Neuronal stem cell (in vitro differentiated cells): ENCODE data around the gene MGAT1.

Experiments
- DNase-seq: peaks from one replicate; pipeline ENCODE4 v3.0.0-alpha.2; 2013; ENCODE audit warnings: low spot score
- H2AFZ ChIP-seq: one replicate; pipeline ENCODE4 v1.6.1; 2013; ENCODE audit warnings: mild to moderate bottlenecking, low read length, inconsistent platforms
- H2AK5ac ChIP-seq: 2 replicates; pipeline ENCODE4 v1.6.1; 2013; ENCODE audit warnings: low read depth, mild to moderate bottlenecking, inconsistent platforms, low read length, moderate library complexity, mixed read lengths
- H2BK120ac ChIP-seq: 2 replicates; pipeline ENCODE4 v1.6.1; 2013; ENCODE audit warnings: low read depth, mild to moderate bottlenecking, inconsistent platforms, low read length, moderate library complexity, mixed read lengths
- H2BK12ac ChIP-seq: one replicate; pipeline ENCODE4 v1.6.1; 2013; ENCODE audit warnings: low read length, inconsistent platforms
- H2BK15ac ChIP-seq: 2 replicates; pipeline ENCODE4 v1.6.1; 2013; ENCODE audit warnings: mild to moderate bottlenecking, low read length, inconsistent platforms, mixed read lengths
- H2BK5ac ChIP-seq: one replicate; pipeline ENCODE4 v1.6.1; 2013; ENCODE audit warnings: inconsistent platforms, mild to moderate bottlenecking, low read length, moderate library complexity
- H3K14ac ChIP-seq: one replicate; pipeline ENCODE4 v1.6.1; 2013; ENCODE audit warnings: low read length, inconsistent platforms
- H3K18ac ChIP-seq: 2 replicates; pipeline ENCODE4 v1.6.1; 2013; ENCODE audit warnings: low read length, inconsistent platforms
- H3K23ac ChIP-seq: 2 replicates; pipeline ENCODE4 v1.6.1; 2013; ENCODE audit warnings: low read depth, mild to moderate bottlenecking, mixed read lengths, low read length, inconsistent platforms; ENCODE audit not compliant: poor library complexity
- H3K27ac ChIP-seq: replicated peaks from 3 replicates; pipeline ENCODE4 v1.5.1; 2013; ENCODE audit warnings: low read length, inconsistent platforms
- H3K27me3 ChIP-seq, 3 experiments: 2 replicates each; pipeline ENCODE4 v1.6.1; 2013; ENCODE audit warnings: low read length in 3 of 3, mild to moderate bottlenecking in 2 of 3, inconsistent platforms in 1 of 3, low read depth in 1 of 3, mixed read lengths in 1 of 3, moderate library complexity in 1 of 3; ENCODE audit not compliant: control insufficient read depth in 3 of 3, insufficient read depth in 3 of 3
- H3K36me3 ChIP-seq, 2 donors: replicated peaks in 1 of 2; 2 replicates each; pipeline ENCODE4 v1.6.1; 2013; ENCODE audit warnings: low read length in 2 of 2; ENCODE audit not compliant: control insufficient read depth in 2 of 2, insufficient read depth in 2 of 2
- H3K4ac ChIP-seq: 2 replicates; pipeline ENCODE4 v1.6.1; 2013; ENCODE audit warnings: inconsistent platforms, mild to moderate bottlenecking, low read length, moderate library complexity
- H3K4me1 ChIP-seq, 2 donors: 1 replicate in 1 of 2; 2 replicates in 1 of 2; pipeline ENCODE4 v1.6.1; 2013; ENCODE audit warnings: low read length in 2 of 2, low read depth in 1 of 2; ENCODE audit not compliant: control insufficient read depth in 2 of 2, insufficient read depth in 1 of 2
- H3K4me2 ChIP-seq: one replicate; pipeline ENCODE4 v1.6.1; 2013; ENCODE audit warnings: mild to moderate bottlenecking, low read length, inconsistent platforms; ENCODE audit not compliant: insufficient read depth, poor library complexity, severe bottlenecking
- H3K4me3 ChIP-seq, 2 donors: 2 replicates each; pipeline ENCODE4 v1.5.1; 2013; ENCODE audit warnings: low read length in 2 of 2, mild to moderate bottlenecking in 2 of 2, inconsistent platforms in 1 of 2, moderate library complexity in 1 of 2
- H3K79me1 ChIP-seq: one replicate; pipeline ENCODE4 v1.6.1; 2013; ENCODE audit warnings: low read depth, mild to moderate bottlenecking, inconsistent platforms, low read length, moderate library complexity
- H3K9ac ChIP-seq: one replicate; pipeline ENCODE4 v1.6.1; 2013; ENCODE audit warnings: mild to moderate bottlenecking, low read depth, low read length, inconsistent platforms; ENCODE audit not compliant: poor library complexity
- H3K9me3 ChIP-seq, 2 donors: replicated peaks in 1 of 2; 2 replicates each; pipeline versions ENCODE3 to v1.6.1; 2013; ENCODE audit warnings: low read length in 2 of 2, mild to moderate bottlenecking in 2 of 2, inconsistent platforms in 1 of 2, low read depth in 1 of 2, mixed read lengths in 1 of 2, moderate library complexity in 1 of 2; ENCODE audit not compliant: control insufficient read depth in 2 of 2, insufficient read depth in 1 of 2
- H4K8ac ChIP-seq: one replicate; pipeline ENCODE4 v1.6.1; 2013; ENCODE audit warnings: low read depth, mild to moderate bottlenecking, inconsistent platforms, low read length, moderate library complexity
- H4K91ac ChIP-seq: one replicate; pipeline ENCODE4 v1.6.1; 2013; ENCODE audit warnings: low read length, low read depth, mild to moderate bottlenecking, inconsistent platforms; ENCODE audit not compliant: poor library complexity
- WGBS, 2 donors: extraction: QIAGEN DNeasy Blood & Tissue Kit; methylation state at CpG; one replicate each; pipeline ENCODE4 v1.1.7; 2013; ENCODE audit warnings: missing lambda C conversion rate in 2 of 2, mixed read lengths in 1 of 2; ENCODE audit not compliant: insufficient read length in 2 of 2, insufficient replicate concordance in 1 of 2; ENCODE audit errors: extremely low coverage in 2 of 2; 5-methylcytosine and 5-hydroxymethylcytosine counted together

The MGAT1 gene

DNA sequence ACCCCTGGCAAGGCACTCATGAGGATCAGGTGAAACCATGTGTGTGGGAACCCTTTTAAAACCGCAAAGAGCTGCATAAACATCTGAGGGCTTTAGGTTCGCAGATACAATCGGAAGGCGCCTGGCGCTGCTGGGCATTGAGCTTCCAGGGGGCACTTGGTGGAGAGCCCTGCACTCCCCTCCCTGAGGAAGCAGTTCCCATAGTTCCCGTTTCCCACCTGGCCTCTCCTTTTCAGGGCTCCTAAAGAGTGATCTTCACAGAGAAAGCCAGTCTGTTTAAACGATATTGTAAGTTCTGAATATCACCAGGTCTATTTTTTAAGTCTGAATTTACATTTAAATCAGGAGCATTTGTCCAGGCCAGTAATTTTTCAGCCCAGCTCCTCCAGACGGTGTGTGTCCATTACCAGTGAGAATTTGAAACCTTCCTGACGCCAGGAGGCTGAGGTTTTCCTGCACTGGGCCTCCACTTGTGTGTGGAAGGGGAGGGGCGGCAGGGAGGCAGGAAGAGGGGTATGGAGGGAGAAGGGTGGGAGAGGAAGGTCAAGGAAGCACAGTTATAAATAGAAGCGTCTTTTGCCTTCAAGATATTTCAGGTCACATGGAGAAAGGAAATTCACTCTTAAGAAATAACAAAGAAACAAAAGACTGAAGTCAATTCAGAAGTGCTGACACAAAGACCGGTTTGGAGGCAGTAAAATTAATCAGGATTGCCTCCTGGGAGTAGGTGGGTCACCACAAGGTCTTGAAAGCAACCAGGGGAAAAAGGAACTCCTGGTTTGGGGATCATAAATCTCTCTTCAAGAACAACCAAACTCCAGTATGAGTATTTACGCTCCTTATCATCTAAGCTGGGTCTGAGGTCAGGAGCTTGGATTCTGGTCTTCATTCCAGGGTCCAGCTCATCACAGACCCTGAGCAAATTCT is 14.3 kb upstream of the MGAT1 start:
- H2BK5ac ChIP-seq = no peak overlapping the region
- H3K36me3 ChIP-seq = no peaks in the 10 kb centered on the region
- no peak overlapping the region for H3K4me2 ChIP-seq
- H3K23ac ChIP-seq = no peak overlapping the region
- no peak overlapping the region for H2BK120ac ChIP-seq
- no peak overlapping the region for H2AK5ac ChIP-seq
- DNase-seq = no peak
- no peaks in the 10 kb centered on the region for H3K9me3 ChIP-seq
- no peaks in the 10 kb centered on the region for H3K27me3 ChIP-seq
- no peak overlapping the region for H3K14ac ChIP-seq
- WGBS, 2 donors = no CpG with 5 or more reads among the region's 13 CpGs
- peaks cover 15 to 20% of the 10 kb centered on the region in 2 donors for H3K4me1 ChIP-seq
- H3K79me1 ChIP-seq = no peaks in the 10 kb centered on the region
- no peak overlapping the region for H4K8ac ChIP-seq
- H3K4me3 ChIP-seq = no peak overlapping the region
- H3K9ac ChIP-seq = no peak overlapping the region
- peak overlapping the region; percentile 73 for H3K18ac ChIP-seq
- no peak overlapping the region for H2BK15ac ChIP-seq
- no peak overlapping the region for H3K4ac ChIP-seq
- peak overlapping the region; percentile 88 for H2AFZ ChIP-seq
- H3K27ac ChIP-seq = no peak overlapping the region
- no peak overlapping the region for H2BK12ac ChIP-seq
- no peak overlapping the region for H4K91ac ChIP-seq

- H3K79me1 ChIP-seq = no peaks in the 10 kb centered on the region
- no peak overlapping the region for H3K18ac ChIP-seq
- H2BK15ac ChIP-seq = no peak overlapping the region
- no peaks in the 10 kb centered on the region for H3K27me3 ChIP-seq
- no peak overlapping the region for H4K91ac ChIP-seq
- no peaks in the 10 kb centered on the region for H3K36me3 ChIP-seq
- no peak for DNase-seq
- no peak overlapping the region for H2AFZ ChIP-seq
- peaks cover 18 to 22% of the 10 kb centered on the region in 2 donors for H3K4me1 ChIP-seq
- no peak overlapping the region for H3K9ac ChIP-seq
- no peak overlapping the region for H2BK5ac ChIP-seq
- no peak overlapping the region for H3K27ac ChIP-seq
- H3K4ac ChIP-seq = no peak overlapping the region
- H4K8ac ChIP-seq = no peak overlapping the region
- H3K23ac ChIP-seq = no peak overlapping the region
- no peak overlapping the region for H3K4me3 ChIP-seq
- no peak overlapping the region for H2BK12ac ChIP-seq
- no CpG with 5 or more reads among the region's 9 CpGs for WGBS, 2 donors
- H2BK120ac ChIP-seq = no peak overlapping the region
- H2AK5ac ChIP-seq = no peak overlapping the region
- H3K9me3 ChIP-seq = no peaks in the 10 kb centered on the region
- H3K14ac ChIP-seq = no peak overlapping the region
- H3K4me2 ChIP-seq = no peak overlapping the region
Measured at GRCh38 chr5:180815293-180815917, 12.8 kb upstream of the MGAT1 start.

- Histone ChIP-seq H3K79me1 (no peaks in the 10 kb centered on the region), H3K4me3 (no peak overlapping the region), H2BK5ac (no peak overlapping the region), H4K91ac (no peak overlapping the region), H2BK120ac (no peak overlapping the region), H2AFZ (no peak overlapping the region), H3K27ac (no peak overlapping the region), H3K4me2 (no peak overlapping the region), H3K14ac (no peak overlapping the region), H3K23ac (no peak overlapping the region), H3K4me1 (peaks cover 24 to 33% of the 10 kb centered on the region in 2 donors), H3K9ac (no peak overlapping the region), H2BK15ac (no peak overlapping the region), H2AK5ac (no peak overlapping the region), H2BK12ac (no peak overlapping the region), H3K4ac (no peak overlapping the region), H3K27me3 (no peaks in the 10 kb centered on the region), H3K9me3 (no peaks in the 10 kb centered on the region), H3K18ac (no peak overlapping the region), H4K8ac (no peak overlapping the region), H3K36me3 (peaks cover 0 to under 1% of the 10 kb centered on the region in 2 donors)
- DNase-seq = no peak
- no CpG with 5 or more reads among the region's 5 CpGs for WGBS, 2 donors
Measured at GRCh38 chr5:180813420-180813819, 10.8 kb upstream of the MGAT1 start.

GRCh38 chr5:180811623-180812124 is 9.1 kb upstream of the MGAT1 start:
- H3K79me1 ChIP-seq = no peaks in the 10 kb centered on the region
- no peak overlapping the region for H3K9ac ChIP-seq
- H3K4ac ChIP-seq = no peak overlapping the region
- no peak overlapping the region for H2BK5ac ChIP-seq
- peak overlapping the region in 1 of 2 donors; percentile 95 for H3K4me3 ChIP-seq
- H2BK120ac ChIP-seq = no peak overlapping the region
- no peak overlapping the region for H4K8ac ChIP-seq
- DNase-seq = no peak
- H3K23ac ChIP-seq = no peak overlapping the region
- H2AK5ac ChIP-seq = peak overlapping the region; percentile 88
- no peak overlapping the region for H2BK15ac ChIP-seq
- no peaks in the 10 kb centered on the region for H3K9me3 ChIP-seq
- H2AFZ ChIP-seq = no peak overlapping the region
- no CpG with 5 or more reads among the region's 10 CpGs for WGBS, 2 donors
- H4K91ac ChIP-seq = no peak overlapping the region
- H3K4me1 ChIP-seq = peaks cover 14 to 24% of the 10 kb centered on the region in 2 donors
- no peaks in the 10 kb centered on the region for H3K27me3 ChIP-seq
- no peak overlapping the region for H3K14ac ChIP-seq
- H3K36me3 ChIP-seq = peaks cover 0 to 12% of the 10 kb centered on the region in 2 donors
- H3K18ac ChIP-seq = no peak overlapping the region
- no peak overlapping the region for H3K4me2 ChIP-seq
- no peak overlapping the region for H3K27ac ChIP-seq
- H2BK12ac ChIP-seq = no peak overlapping the region
